DOHH2 (cell line): ENCODE measurements around the gene BECN2.

Experiments
- H3F3A ChIP-seq: fragments of 200-600 bp; sonication (generic), shearing (Covaris generic); 2 replicates; pipeline ENCODE4 v1.6.0; 2016; ENCODE audit warnings: antibody characterized with exemption, mild to moderate bottlenecking; ENCODE audit not compliant: control insufficient read depth, insufficient read depth
- H3K27ac ChIP-seq: fragments of 200-600 bp; sonication (generic); 2 replicates; pipeline ENCODE4 v1.5.1; 2014; ENCODE audit warnings: low read depth, mild to moderate bottlenecking, low read length, moderate library complexity
- H3K27me3 ChIP-seq: fragments of 200-600 bp; sonication (generic); 2 replicates; pipeline ENCODE4 v1.6.1; 2014; ENCODE audit warnings: mild to moderate bottlenecking, low read length, mixed read lengths; ENCODE audit not compliant: control insufficient read depth
- H3K36me3 ChIP-seq: fragments of 200-600 bp; sonication (generic); 2 replicates; pipeline ENCODE4 v1.6.1; 2014; ENCODE audit warnings: mild to moderate bottlenecking, low read length, moderate library complexity, mixed read lengths; ENCODE audit not compliant: control insufficient read depth
- H3K4me1 ChIP-seq: fragments of 200-600 bp; sonication (generic); 2 replicates; pipeline ENCODE4 v1.6.1; 2014; ENCODE audit warnings: mild to moderate bottlenecking, low read length, mixed read lengths; ENCODE audit not compliant: control insufficient read depth
- H3K4me2 ChIP-seq: fragments of 200-600 bp; sonication (generic); 2 replicates; pipeline ENCODE4 v1.6.0; 2014; ENCODE audit warnings: mild to moderate bottlenecking, low read length, moderate library complexity
- H3K4me3 ChIP-seq: fragments of 200-600 bp; sonication (generic); 2 replicates; pipeline ENCODE4 v1.5.1; 2014; ENCODE audit warnings: mild to moderate bottlenecking, low read length, mixed read lengths
- H3K79me2 ChIP-seq: fragments of 200-600 bp; sonication (generic); 2 replicates; pipeline ENCODE4 v1.6.1; 2014; ENCODE audit warnings: mild to moderate bottlenecking, low read length, mixed read lengths; ENCODE audit not compliant: control insufficient read depth
- H3K9me2 ChIP-seq: fragments of 200-600 bp; sonication (generic); replicated peaks from 2 replicates; pipeline ENCODE4 v1.6.1; 2014; ENCODE audit warnings: mild to moderate bottlenecking, low read length, mixed read lengths; ENCODE audit not compliant: control insufficient read depth
- H3K9me3 ChIP-seq: fragments of 200-600 bp; sonication (generic); 2 replicates; pipeline ENCODE4 v1.6.1; 2014; ENCODE audit warnings: antibody characterized with exemption, low read length, mixed read lengths; ENCODE audit not compliant: control insufficient read depth, insufficient read depth
- H4K20me1 ChIP-seq: fragments of 200-600 bp; sonication (generic); 2 replicates; pipeline ENCODE4 v1.6.0; 2014; ENCODE audit warnings: low read depth, mild to moderate bottlenecking, antibody characterized with exemption, low read length, moderate library complexity; ENCODE audit not compliant: control insufficient read depth, insufficient read depth
- CTCF ChIP-seq: fragments of 200-600 bp; sonication (generic); IDR thresholded peaks from one replicate; pipeline ENCODE4 v1.5.1; 2014; ENCODE audit warnings: antibody characterized with exemption, mild to moderate bottlenecking, low read depth, low read length; ENCODE audit not compliant: poor library complexity, severe bottlenecking
- EZH2phosphoT487 ChIP-seq: fragments of 200-600 bp; sonication (generic); IDR thresholded peaks from 2 replicates; pipeline ENCODE4 v1.6.1; 2017; ENCODE audit warnings: borderline replicate concordance, mild to moderate bottlenecking, antibody characterized with exemption, low read length, moderate library complexity, mixed read lengths

Gene BECN2

GRCh38 chr1:242002072-242002471 is 44.5 kb downstream of the BECN2 start:
- no peaks in the 10 kb centered on the region for H3F3A ChIP-seq
- TF ChIP-seq CTCF: no peak
- TF ChIP-seq EZH2phosphoT487: no peak
- H3K27ac ChIP-seq: no peak overlapping the region
- H3K79me2 ChIP-seq: no peaks in the 10 kb centered on the region
- H4K20me1 ChIP-seq: no peaks in the 10 kb centered on the region
- no peaks in the 10 kb centered on the region for H3K36me3 ChIP-seq
- H3K9me2 ChIP-seq: no peaks in the 10 kb centered on the region
- H3K27me3 ChIP-seq: no peaks in the 10 kb centered on the region
- H3K4me1 ChIP-seq: no peaks in the 10 kb centered on the region
- H3K9me3 ChIP-seq: no peaks in the 10 kb centered on the region
- H3K4me3 ChIP-seq: no peak overlapping the region
- no peak overlapping the region for H3K4me2 ChIP-seq

DNA sequence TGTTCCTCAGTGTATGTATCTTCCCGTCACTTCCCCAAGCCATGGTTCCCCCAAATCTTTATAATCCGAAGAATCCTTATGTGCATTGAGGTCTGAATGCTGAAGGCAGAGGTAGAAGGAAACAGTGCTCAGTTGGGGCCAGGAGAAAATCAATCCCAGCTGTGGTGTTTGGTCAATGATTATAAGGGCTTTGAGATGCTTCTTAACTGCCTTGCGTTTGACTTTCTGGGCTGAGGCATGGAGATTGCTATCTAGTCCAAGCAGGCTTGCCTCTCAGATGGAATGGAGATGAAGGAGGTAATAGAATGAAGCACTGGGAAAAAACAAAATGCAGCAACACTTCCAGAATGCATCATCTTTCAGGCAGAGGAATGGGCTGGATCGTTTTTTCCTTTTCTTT is 44.9 kb downstream of the BECN2 start:
- Histone ChIP-seq H3K4me3 (no peak overlapping the region), H3K36me3 (no peaks in the 10 kb centered on the region), H3K9me2 (no peaks in the 10 kb centered on the region), H4K20me1 (no peaks in the 10 kb centered on the region), H3K79me2 (no peaks in the 10 kb centered on the region), H3K4me1 (no peaks in the 10 kb centered on the region), H3K27me3 (0 out of 2 replicates have a peak, but pooled peaks cover 2% of the 10 kb centered on the region), H3K9me3 (no peaks in the 10 kb centered on the region), H3K27ac (no peak overlapping the region), H3F3A (no peaks in the 10 kb centered on the region), H3K4me2 (no peak overlapping the region)
- TF ChIP-seq EZH2phosphoT487: no peak
- TF ChIP-seq CTCF: no peak

DNA sequence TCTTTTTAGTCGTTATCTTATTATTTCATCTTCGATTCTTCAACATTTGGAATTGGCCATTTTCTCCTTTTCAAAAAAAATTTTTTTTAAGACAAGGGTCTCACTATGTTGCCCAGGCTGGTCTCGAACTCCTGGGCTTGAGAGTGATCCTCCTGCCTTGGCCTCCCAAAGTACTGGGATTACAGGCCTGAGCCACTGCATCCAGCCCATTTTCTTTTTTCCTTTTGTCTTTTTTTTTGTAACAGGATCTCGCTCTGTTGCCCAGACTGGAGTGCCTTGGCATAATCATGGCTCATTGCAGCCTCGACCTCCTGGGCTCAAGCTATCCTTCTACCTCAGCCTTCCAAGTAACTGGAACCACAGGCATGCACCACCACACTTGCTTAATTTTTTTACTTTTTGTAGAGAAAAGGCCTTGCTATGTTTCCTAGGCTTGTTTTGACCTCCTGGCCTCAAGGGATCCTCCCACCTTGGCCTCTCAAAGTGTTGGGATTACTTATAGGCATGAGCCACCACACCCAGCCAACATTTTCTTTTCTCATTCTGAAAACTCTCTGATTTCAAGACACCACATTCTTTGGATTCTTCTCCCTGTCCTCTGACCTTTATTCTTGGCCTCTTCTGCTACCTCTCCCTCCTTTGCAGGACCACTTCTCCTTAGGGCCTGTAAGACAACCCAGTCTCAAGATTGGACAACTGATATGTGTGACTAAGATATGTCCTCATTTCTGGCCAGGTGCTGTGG is 47.4 kb downstream of the BECN2 start:
- TF ChIP-seq EZH2phosphoT487: no peak
- TF ChIP-seq CTCF: no peak
- no peaks in the 10 kb centered on the region for H3K4me1 ChIP-seq
- no peaks in the 10 kb centered on the region for H3K9me2 ChIP-seq
- no peaks in the 10 kb centered on the region for H3F3A ChIP-seq
- H3K4me3 ChIP-seq: no peak overlapping the region
- H3K9me3 ChIP-seq: no peaks in the 10 kb centered on the region
- H3K27me3 ChIP-seq: peaks cover 5% of the 10 kb centered on the region; the same call in 1 of the 2 replicates
- no peaks in the 10 kb centered on the region for H4K20me1 ChIP-seq
- no peaks in the 10 kb centered on the region for H3K36me3 ChIP-seq
- no peak overlapping the region for H3K4me2 ChIP-seq
- H3K27ac ChIP-seq: no peak overlapping the region
- H3K79me2 ChIP-seq: no peaks in the 10 kb centered on the region
